Measurements from ENCODE around the gene NPY1R.

The NPY1R gene

DNA sequence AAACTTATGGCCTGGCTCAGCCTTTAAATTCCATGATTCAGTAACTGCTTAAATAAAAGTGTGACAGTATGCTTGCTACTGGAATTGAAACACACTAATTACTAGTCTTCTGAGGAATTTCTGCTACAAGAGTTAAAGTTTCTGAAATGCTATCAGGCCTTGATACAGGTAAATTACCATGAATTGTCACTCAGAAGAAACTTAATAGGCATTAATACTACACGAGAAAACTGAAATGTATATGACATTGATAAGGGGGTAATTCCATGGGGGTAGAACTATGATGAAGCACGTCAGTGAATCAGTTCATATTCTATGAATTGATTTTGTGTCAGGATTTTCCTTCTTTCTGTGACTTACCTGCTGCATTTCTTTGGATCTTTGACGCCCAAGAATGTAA is 3.0 kb upstream of the NPY1R start:
- DNase-seq (ENCODE audit: low read depth): no peak
- H3K4me3 ChIP-seq (ENCODE audit: low read depth, low read length): no peak overlapping the region
- TF ChIP-seq, protein P1, sequence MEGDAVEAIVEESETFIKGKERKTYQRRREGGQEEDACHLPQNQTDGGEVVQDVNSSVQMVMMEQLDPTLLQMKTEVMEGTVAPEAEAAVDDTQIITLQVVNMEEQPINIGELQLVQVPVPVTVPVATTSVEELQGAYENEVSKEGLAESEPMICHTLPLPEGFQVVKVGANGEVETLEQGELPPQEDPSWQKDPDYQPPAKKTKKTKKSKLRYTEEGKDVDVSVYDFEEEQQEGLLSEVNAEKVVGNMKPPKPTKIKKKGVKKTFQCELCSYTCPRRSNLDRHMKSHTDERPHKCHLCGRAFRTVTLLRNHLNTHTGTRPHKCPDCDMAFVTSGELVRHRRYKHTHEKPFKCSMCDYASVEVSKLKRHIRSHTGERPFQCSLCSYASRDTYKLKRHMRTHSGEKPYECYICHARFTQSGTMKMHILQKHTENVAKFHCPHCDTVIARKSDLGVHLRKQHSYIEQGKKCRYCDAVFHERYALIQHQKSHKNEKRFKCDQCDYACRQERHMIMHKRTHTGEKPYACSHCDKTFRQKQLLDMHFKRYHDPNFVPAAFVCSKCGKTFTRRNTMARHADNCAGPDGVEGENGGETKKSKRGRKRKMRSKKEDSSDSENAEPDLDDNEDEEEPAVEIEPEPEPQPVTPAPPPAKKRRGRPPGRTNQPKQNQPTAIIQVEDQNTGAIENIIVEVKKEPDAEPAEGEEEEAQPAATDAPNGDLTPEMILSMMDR (IDR thresholded peaks at IDR 0.05; ENCODE audit: low read depth, low read length): no peak
- TF ChIP-seq MYC (IDR thresholded peaks at IDR 0.05; ENCODE audit: low read depth, low read length) (no peak), POLR2A (IDR thresholded peaks at IDR 0.05; ENCODE audit: extremely low read depth, insufficient read length) (no peak)
- TF ChIP-seq, protein P2, sequence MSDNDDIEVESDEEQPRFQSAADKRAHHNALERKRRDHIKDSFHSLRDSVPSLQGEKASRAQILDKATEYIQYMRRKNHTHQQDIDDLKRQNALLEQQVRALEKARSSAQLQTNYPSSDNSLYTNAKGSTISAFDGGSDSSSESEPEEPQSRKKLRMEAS (IDR thresholded peaks at IDR 0.05; ENCODE audit: low read depth, low read length): no peak

DNA sequence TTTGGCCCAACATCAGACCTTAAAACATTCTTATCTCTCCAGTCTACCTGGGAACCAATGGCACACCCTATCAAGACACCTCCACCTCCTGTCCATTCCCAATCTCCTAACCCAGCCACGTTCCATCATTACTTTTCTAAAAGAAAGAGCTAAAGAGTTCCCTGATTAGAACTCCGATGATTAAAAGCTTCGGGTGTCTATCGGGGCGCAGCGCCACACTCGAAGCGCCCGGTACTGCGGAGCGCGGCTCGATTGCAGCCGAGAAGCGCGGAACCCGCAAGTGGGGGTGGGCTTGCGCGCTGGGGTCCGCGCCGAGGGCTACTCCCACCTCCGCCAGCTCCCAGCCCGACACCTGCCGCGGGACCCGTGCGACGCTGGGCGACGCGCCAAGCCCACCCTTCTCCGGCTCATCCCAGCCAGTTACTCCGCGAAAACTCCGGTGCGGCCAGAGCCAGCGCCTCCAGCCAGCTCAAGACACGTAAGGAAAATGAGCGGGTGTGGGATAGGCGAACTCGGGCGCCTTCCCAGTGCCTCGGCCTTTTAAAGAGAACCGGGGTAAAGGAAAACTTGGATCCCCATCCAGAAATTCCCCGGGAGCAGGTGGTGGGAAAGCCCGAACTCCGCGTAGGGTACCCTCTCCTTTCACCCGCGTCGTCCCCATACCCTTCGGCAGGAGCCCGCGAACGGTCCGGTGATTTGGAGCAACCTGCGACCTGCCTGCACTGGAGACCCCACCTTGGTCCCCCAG is 593 bp downstream of the NPY1R start:
- TF ChIP-seq POLR2A (IDR thresholded peaks at IDR 0.05; ENCODE audit: extremely low read depth, insufficient read length) (no peak), MYC (IDR thresholded peaks at IDR 0.05; ENCODE audit: low read depth, low read length) (no peak)
- TF ChIP-seq, protein P1 (IDR thresholded peaks at IDR 0.05; ENCODE audit: low read depth, low read length): no peak
- TF ChIP-seq, protein P2 (IDR thresholded peaks at IDR 0.05; ENCODE audit: low read depth, low read length): no peak
- no peak overlapping the region for H3K4me3 ChIP-seq (ENCODE audit: low read depth, low read length)

DNA sequence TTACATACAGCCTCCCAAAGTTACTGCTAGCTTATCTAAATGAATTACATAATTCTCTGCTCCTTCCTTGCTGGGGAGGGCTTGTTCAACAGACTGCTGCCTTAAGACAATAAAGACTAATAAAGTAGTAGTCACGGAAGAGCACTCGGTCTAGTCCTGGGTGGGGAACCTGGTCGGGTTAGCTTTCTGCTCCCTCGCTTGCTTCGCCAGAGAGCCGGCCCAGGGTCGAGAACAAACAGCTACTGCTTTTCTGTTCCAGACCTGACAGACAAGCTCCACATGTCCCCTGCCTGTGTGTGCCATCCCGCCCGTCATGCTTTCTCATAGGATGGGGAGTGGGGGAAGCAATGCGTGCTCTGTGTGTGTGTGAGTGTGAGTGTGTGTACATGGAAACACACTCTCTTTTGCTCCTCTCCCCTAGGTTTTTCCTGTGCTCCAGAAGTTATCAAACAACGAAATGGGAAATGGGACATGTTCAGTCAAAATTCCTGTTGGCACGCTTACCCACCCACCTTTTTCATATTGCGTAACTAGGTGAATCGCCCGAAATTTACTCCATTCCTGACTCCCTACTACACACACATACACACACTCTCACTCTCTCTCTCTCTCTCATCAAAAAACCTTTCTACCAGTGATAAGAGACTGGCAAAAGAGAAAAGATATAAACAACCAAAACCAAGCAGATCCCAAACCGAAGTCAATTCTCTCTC is 1.3 kb downstream of the NPY1R start:
- no peak for DNase-seq (ENCODE audit: low read depth)
- H3K4me3 ChIP-seq (ENCODE audit: low read depth, low read length): no peak overlapping the region
- TF ChIP-seq, protein P2 (IDR thresholded peaks at IDR 0.05; ENCODE audit: low read depth, low read length): no peak
- TF ChIP-seq, protein P1 (IDR thresholded peaks at IDR 0.05; ENCODE audit: low read depth, low read length): no peak
- TF ChIP-seq MYC (IDR thresholded peaks at IDR 0.05; ENCODE audit: low read depth, low read length): no peak
- no peak for TF ChIP-seq POLR2A (IDR thresholded peaks at IDR 0.05; ENCODE audit: extremely low read depth, insufficient read length)

More for the DNA sequence above, 593 bp downstream of the NPY1R start:
- no peak for DNase-seq (ENCODE audit: low read depth)

DNA sequence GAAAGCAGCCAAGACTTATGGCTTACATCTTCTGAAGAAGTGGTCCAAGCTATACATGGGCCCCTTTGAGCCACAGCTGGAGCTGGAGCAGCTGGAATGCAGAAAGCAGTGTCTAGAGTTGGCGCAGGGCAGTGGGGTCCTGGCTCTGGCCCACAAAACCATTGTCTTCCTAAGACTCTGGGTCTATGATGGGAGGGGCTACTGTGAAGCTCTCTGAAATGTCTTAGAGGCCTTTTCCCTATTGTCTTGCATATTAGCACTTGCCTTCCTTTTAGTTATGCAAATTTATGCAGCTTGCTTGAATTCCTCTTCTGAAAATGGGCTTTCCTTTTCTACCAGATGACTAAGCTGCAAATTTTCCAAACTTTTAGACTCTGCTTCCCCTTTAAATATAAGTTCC is 15.3 kb downstream of the NPY1R start:
- DNase-seq (ENCODE audit: low read depth): no peak
- H3K4me3 ChIP-seq (ENCODE audit: low read depth, low read length): no peak overlapping the region
- TF ChIP-seq, protein P1 (IDR thresholded peaks at IDR 0.05; ENCODE audit: low read depth, low read length): no peak
- TF ChIP-seq POLR2A (IDR thresholded peaks at IDR 0.05; ENCODE audit: extremely low read depth, insufficient read length): no peak
- TF ChIP-seq, protein P2 (IDR thresholded peaks at IDR 0.05; ENCODE audit: low read depth, low read length): no peak
- no peak for TF ChIP-seq MYC (IDR thresholded peaks at IDR 0.05; ENCODE audit: low read depth, low read length)

DNA sequence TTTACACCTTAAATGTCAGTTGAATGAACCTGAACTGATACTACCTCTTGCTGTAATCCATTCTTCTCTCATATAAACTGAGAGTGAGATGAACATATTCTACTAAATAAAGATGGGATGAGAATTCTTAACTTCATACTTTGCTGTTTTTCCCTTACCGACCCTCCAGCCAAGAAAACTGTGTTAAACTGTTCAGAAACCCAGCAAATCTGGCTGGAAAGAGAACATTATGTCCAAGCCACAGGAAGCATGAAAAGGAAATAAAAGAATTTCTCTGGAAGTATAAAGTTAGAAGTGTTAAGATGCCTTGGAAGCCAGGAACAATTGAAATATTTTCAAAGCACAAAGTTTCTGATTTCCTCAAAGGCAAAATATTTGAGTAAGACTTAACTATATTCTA is 22.9 kb downstream of the NPY1R start:
- no peak overlapping the region for H3K4me3 ChIP-seq (ENCODE audit: low read depth, low read length)
- TF ChIP-seq POLR2A (IDR thresholded peaks at IDR 0.05; ENCODE audit: extremely low read depth, insufficient read length) (no peak), MYC (IDR thresholded peaks at IDR 0.05; ENCODE audit: low read depth, low read length) (no peak)
- TF ChIP-seq, protein P1 (IDR thresholded peaks at IDR 0.05; ENCODE audit: low read depth, low read length): no peak
- TF ChIP-seq, protein P2 (IDR thresholded peaks at IDR 0.05; ENCODE audit: low read depth, low read length): no peak
- DNase-seq (ENCODE audit: low read depth): no peak

Data from NB4 (cell line).